ENCODE data around the gene PTPRR. TPM values are rescaled to one million over a fixed set of nuclear protein-coding genes. Genes with fewer than 3 reads are reported as not detected.

The PTPRR gene
- total RNA-seq, 4 donors from 2014 or later, result 0.12 to 0.67 (median 0.45) TPM

- Histone ChIP-seq H3K4me3 (no peak overlapping the region), H3K27me3 (no peaks in the 10 kb centered on the region), H3K4me1 (no peaks in the 10 kb centered on the region), H3K9me3 (no peaks in the 10 kb centered on the region), H3K36me3 (no peaks in the 10 kb centered on the region), H3K27ac (no peak overlapping the region)
- TF ChIP-seq EP300 (IDR thresholded peaks at IDR 0.05) (no peak), CTCF (IDR thresholded peaks at IDR 0.05) (peak in 2 of 4 experiments; percentile 28 to 31)
- no peak for ATAC-seq
Measured at GRCh38 chr12:70692681-70693288, 227.8 kb downstream of the PTPRR start.

- H3K4me1 ChIP-seq, result no peaks in the 10 kb centered on the region
Measured at GRCh38 chr12:70691018-70691672, 229.4 kb downstream of the PTPRR start.

GRCh38 chr12:70686907-70687306 is 233.6 kb downstream of the PTPRR start:
- Histone ChIP-seq H3K4me3 (no peak overlapping the region), H3K36me3 (no peaks in the 10 kb centered on the region), H3K27me3 (no peaks in the 10 kb centered on the region), H3K27ac (no peak overlapping the region), H3K9me3 (no peaks in the 10 kb centered on the region), H3K4me1 (no peaks in the 10 kb centered on the region)
- WGBS, 2 donors (ENCODE audit: low coverage in 1 of 2), result 56 to 60% methylated on average over 1 of the region's 1 CpG
- ATAC-seq, result no peak
- TF ChIP-seq CTCF (IDR thresholded peaks at IDR 0.05) (no peak), POLR2A (IDR thresholded peaks at IDR 0.05) (no peak), EP300 (IDR thresholded peaks at IDR 0.05) (no peak), POLR2AphosphoS5 (IDR thresholded peaks at IDR 0.05) (no peak)

More at GRCh38 chr12:70691018-70691672, 229.4 kb downstream of the PTPRR start:
- H3K4me3 ChIP-seq, result no peak overlapping the region
- H3K9me3 ChIP-seq, result no peaks in the 10 kb centered on the region
- no peak for TF ChIP-seq CTCF (IDR thresholded peaks at IDR 0.05)
- no peak for TF ChIP-seq POLR2A (IDR thresholded peaks at IDR 0.05)
- WGBS, 2 donors (ENCODE audit: low coverage in 1 of 2), result 72 to 78% methylated on average over 5 of the region's 5 CpGs
- H3K27ac ChIP-seq, result no peak overlapping the region
- no peaks in the 10 kb centered on the region for H3K27me3 ChIP-seq
- H3K36me3 ChIP-seq, result no peaks in the 10 kb centered on the region
- no peak for ATAC-seq

GRCh38 chr12:70686299-70686698 is 234.2 kb downstream of the PTPRR start:
- Histone ChIP-seq H3K9me3 (no peaks in the 10 kb centered on the region), H3K4me1 (no peaks in the 10 kb centered on the region), H3K27me3 (no peaks in the 10 kb centered on the region), H3K36me3 (no peaks in the 10 kb centered on the region), H3K27ac (no peak overlapping the region), H3K4me3 (no peak overlapping the region)
- 71 to 94% methylated on average over 2 of the region's 2 CpGs for WGBS, 2 donors (ENCODE audit: low coverage in 1 of 2)
- ATAC-seq, result no peak
- TF ChIP-seq EP300 (IDR thresholded peaks at IDR 0.05) (no peak), CTCF (IDR thresholded peaks at IDR 0.05) (no peak), POLR2AphosphoS5 (IDR thresholded peaks at IDR 0.05) (no peak), POLR2A (IDR thresholded peaks at IDR 0.05) (no peak)

GRCh38 chr12:70683976-70684375 is 236.6 kb downstream of the PTPRR start:
- Histone ChIP-seq H3K36me3 (no peaks in the 10 kb centered on the region), H3K27me3 (no peaks in the 10 kb centered on the region), H3K27ac (no peak overlapping the region), H3K4me3 (no peak overlapping the region), H3K9me3 (no peaks in the 10 kb centered on the region), H3K4me1 (no peaks in the 10 kb centered on the region)
- 70 to 72% methylated on average over 3 of the region's 3 CpGs for WGBS, 2 donors (ENCODE audit: low coverage in 1 of 2)
- ATAC-seq, result no peak
- TF ChIP-seq POLR2AphosphoS5 (IDR thresholded peaks at IDR 0.05) (no peak), EP300 (IDR thresholded peaks at IDR 0.05) (no peak), CTCF (IDR thresholded peaks at IDR 0.05) (no peak), POLR2A (IDR thresholded peaks at IDR 0.05) (no peak)

Measured in gastroesophageal sphincter (tissue), 4 donors.